HEK293 (cell line): ENCODE data around the gene NR1H3.
A peak's percentile ranks its signal among the peaks of the same experiment; 100 is the strongest.

Source experiments
- CTCF ChIA-PET: fragments of 350-600 bp; formaldehyde crosslinking; extraction: SDS; loops from one replicate; lab custom pipeline; 2021; ENCODE audit warnings: antibody characterized with exemption; lab: Yijun Ruan, JAX
- POLR2A ChIA-PET: fragments of 300-600 bp; formaldehyde crosslinking; extraction: SDS; loops from one replicate; lab custom pipeline; 2020; ENCODE audit warnings: antibody characterized with exemption, inconsistent platforms; lab: Yijun Ruan, JAX
- H3K27ac ChIP-seq: fragments of 200-500 bp; sonication (Bioruptor generic); 2 replicates; pipeline ENCODE4 v1.5.1; 2014; ENCODE audit warnings: low read depth, low read length, control low read depth, inconsistent platforms; ENCODE audit errors: extremely low read depth
- H3K36me3 ChIP-seq, 2 experiments: fragments of 200-500 bp in 1 of 2; sonication (Bioruptor generic) in 1 of 2; 1 replicate in 1 of 2; 2 replicates in 1 of 2; pipeline ENCODE4 v1.5.1; 2014 to 2017; ENCODE audit warnings: inconsistent platforms in 2 of 2, low read length in 2 of 2; ENCODE audit not compliant: control insufficient read depth in 2 of 2, insufficient read depth in 1 of 2
- H3K4me1 ChIP-seq: fragments of 200-500 bp; sonication (Bioruptor generic); 2 replicates; pipeline ENCODE4 v1.5.1; 2014; ENCODE audit warnings: mild to moderate bottlenecking, low read length, inconsistent platforms; ENCODE audit not compliant: control insufficient read depth, insufficient read depth
- H3K4me3 ChIP-seq: 2 replicates; pipeline ENCODE4 v1.5.1; 2011; ENCODE audit warnings: low read depth, mild to moderate bottlenecking, control low read depth, low read length, moderate library complexity
- H3K9me3 ChIP-seq: fragments of 200-500 bp; sonication (Bioruptor generic); 2 replicates; pipeline ENCODE4 v1.5.1; 2014; ENCODE audit warnings: low read depth, low read length, inconsistent platforms; ENCODE audit not compliant: control insufficient read depth, insufficient read depth
- KLF16 ChIP-seq: fragments of 450-650 bp; formaldehyde crosslinking; IDR thresholded peaks from 2 replicates; pipeline ENCODE4 v1.5.1; 2017; ENCODE audit warnings: missing biosample characterization, missing genetic modification characterization
- TCF7L2 ChIP-seq: IDR thresholded peaks from 2 replicates; pipeline ENCODE4 v1.6.1; 2011; ENCODE audit warnings: low read depth, mild to moderate bottlenecking, inconsistent platforms, low read length, moderate library complexity, borderline replicate concordance
- ZBTB17 ChIP-seq: fragments of 450-650 bp; formaldehyde crosslinking; IDR thresholded peaks from 2 replicates; pipeline ENCODE4 v1.5.1; 2016; ENCODE audit warnings: missing biosample characterization, missing genetic modification characterization
- ZBTB8A ChIP-seq: fragments of 450-650 bp; formaldehyde crosslinking; IDR thresholded peaks from 2 replicates; pipeline ENCODE4 v1.5.1; 2016; ENCODE audit warnings: missing biosample characterization, missing genetic modification characterization
- ZNF10 ChIP-seq: fragments of 450-650 bp; formaldehyde crosslinking; IDR thresholded peaks from 2 replicates; pipeline ENCODE4 v1.5.1; 2017; ENCODE audit warnings: missing biosample characterization, missing genetic modification characterization
- ZNF112 ChIP-seq: fragments of 450-650 bp; formaldehyde crosslinking; IDR thresholded peaks from 2 replicates; pipeline ENCODE4 v1.5.0; 2017; ENCODE audit warnings: missing biosample characterization, missing genetic modification characterization
- ZNF132 ChIP-seq: fragments of 450-650 bp; formaldehyde crosslinking; IDR thresholded peaks from 2 replicates; pipeline ENCODE4 v1.5.1; 2017; ENCODE audit warnings: missing biosample characterization, missing genetic modification characterization, borderline replicate concordance
- ZNF146 ChIP-seq: fragments of 450-650 bp; formaldehyde crosslinking; IDR thresholded peaks from 2 replicates; pipeline ENCODE4 v1.5.1; 2016; ENCODE audit warnings: missing biosample characterization, missing genetic modification characterization
- ZNF202 ChIP-seq: fragments of 450-650 bp; formaldehyde crosslinking; IDR thresholded peaks from 2 replicates; pipeline ENCODE4 v1.5.1; 2016; ENCODE audit warnings: missing biosample characterization, missing genetic modification characterization, borderline replicate concordance
- ZNF341 ChIP-seq: fragments of 450-650 bp; formaldehyde crosslinking; IDR thresholded peaks from 2 replicates; pipeline ENCODE4; 2016; ENCODE audit warnings: low read depth, missing biosample characterization, missing genetic modification characterization
- ZNF394 ChIP-seq: fragments of 450-650 bp; formaldehyde crosslinking; IDR thresholded peaks from 2 replicates; pipeline ENCODE4 v1.5.1; 2016; ENCODE audit warnings: missing biosample characterization, missing genetic modification characterization, mild to moderate bottlenecking, moderate library complexity, borderline replicate concordance
- ZNF548 ChIP-seq: fragments of 450-650 bp; formaldehyde crosslinking; IDR thresholded peaks from 2 replicates; pipeline ENCODE4 v1.5.1; 2016; ENCODE audit warnings: missing biosample characterization, missing genetic modification characterization
- ZNF624 ChIP-seq: fragments of 450-650 bp; formaldehyde crosslinking; IDR thresholded peaks from 2 replicates; pipeline ENCODE4 v1.5.1; 2017; ENCODE audit warnings: missing biosample characterization, missing genetic modification characterization
- ZNF654 ChIP-seq: fragments of 450-650 bp; formaldehyde crosslinking; IDR thresholded peaks from 2 replicates; pipeline ENCODE4 v1.5.1; 2016; ENCODE audit warnings: low read depth, missing biosample characterization, missing genetic modification characterization
- ZNF747 ChIP-seq: fragments of 450-650 bp; formaldehyde crosslinking; IDR thresholded peaks from 2 replicates; pipeline ENCODE4 v1.5.1; 2016; ENCODE audit warnings: missing biosample characterization, missing genetic modification characterization
- ZNF768 ChIP-seq: fragments of 450-650 bp; formaldehyde crosslinking; IDR thresholded peaks from 2 replicates; pipeline ENCODE4 v1.5.1; 2018; ENCODE audit warnings: missing biosample characterization, mild to moderate bottlenecking, missing genetic modification characterization
- ZSCAN16 ChIP-seq: fragments of 450-650 bp; formaldehyde crosslinking; IDR thresholded peaks from 2 replicates; pipeline ENCODE4 v1.5.1; 2016; ENCODE audit warnings: missing biosample characterization, missing genetic modification characterization
- TF ChIP-seq, protein P1 (sequence below): fragments of 450-650 bp; formaldehyde crosslinking; IDR thresholded peaks from 2 replicates; pipeline ENCODE4 v1.5.1; 2016; ENCODE audit warnings: missing biosample characterization, missing genetic modification characterization
- TF ChIP-seq, protein P2 (sequence below): fragments of 450-650 bp; formaldehyde crosslinking; IDR thresholded peaks from 2 replicates; pipeline ENCODE4 v1.5.1; 2016; ENCODE audit warnings: missing biosample characterization, missing genetic modification characterization, low read depth
- TF ChIP-seq, protein P3 (sequence below): fragments of 450-650 bp; formaldehyde crosslinking; IDR thresholded peaks from 2 replicates; pipeline ENCODE4 v1.5.1; 2016; ENCODE audit warnings: missing biosample characterization, missing genetic modification characterization, borderline replicate concordance
- TF ChIP-seq, protein P4 (sequence below): fragments of 450-650 bp; formaldehyde crosslinking; IDR thresholded peaks from 2 replicates; pipeline ENCODE4 v1.5.1; 2016; ENCODE audit warnings: missing biosample characterization, missing genetic modification characterization
- TF ChIP-seq, protein P5 (sequence below): fragments of 450-650 bp; formaldehyde crosslinking; IDR thresholded peaks from 2 replicates; pipeline ENCODE4 v1.5.1; 2016; ENCODE audit warnings: missing biosample characterization, missing genetic modification characterization

NR1H3 gene

DNA sequence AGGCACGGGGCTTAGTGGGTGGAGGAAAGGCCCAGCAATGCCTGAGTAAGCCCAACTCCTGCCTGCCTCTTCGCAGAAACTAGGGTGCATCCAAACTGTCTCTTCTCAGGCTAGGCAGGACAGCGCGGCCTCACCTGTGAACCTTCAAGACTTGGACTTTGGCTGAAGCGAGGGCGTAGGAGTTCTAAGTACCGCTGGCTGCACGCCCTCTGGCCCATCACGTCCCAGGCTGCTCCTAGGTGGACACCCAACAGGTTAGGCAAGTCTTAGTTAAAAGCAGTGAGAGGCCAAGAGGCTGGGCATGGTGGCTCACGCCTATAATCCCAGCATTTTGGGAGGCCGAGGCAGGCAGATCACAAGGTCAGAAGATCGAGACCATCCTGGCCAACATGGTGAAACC lies 44.9 kb upstream of the NR1H3 start:
- CTCF ChIA-PET = no interaction called here
- POLR2A ChIA-PET = interaction anchor here (1.1 to 4.1 kb wide), 2 partner anchors 20 to 36 kb away, joined by 5 to 58 read pairs; partner anchors contain the start of gene ACP2

DNA sequence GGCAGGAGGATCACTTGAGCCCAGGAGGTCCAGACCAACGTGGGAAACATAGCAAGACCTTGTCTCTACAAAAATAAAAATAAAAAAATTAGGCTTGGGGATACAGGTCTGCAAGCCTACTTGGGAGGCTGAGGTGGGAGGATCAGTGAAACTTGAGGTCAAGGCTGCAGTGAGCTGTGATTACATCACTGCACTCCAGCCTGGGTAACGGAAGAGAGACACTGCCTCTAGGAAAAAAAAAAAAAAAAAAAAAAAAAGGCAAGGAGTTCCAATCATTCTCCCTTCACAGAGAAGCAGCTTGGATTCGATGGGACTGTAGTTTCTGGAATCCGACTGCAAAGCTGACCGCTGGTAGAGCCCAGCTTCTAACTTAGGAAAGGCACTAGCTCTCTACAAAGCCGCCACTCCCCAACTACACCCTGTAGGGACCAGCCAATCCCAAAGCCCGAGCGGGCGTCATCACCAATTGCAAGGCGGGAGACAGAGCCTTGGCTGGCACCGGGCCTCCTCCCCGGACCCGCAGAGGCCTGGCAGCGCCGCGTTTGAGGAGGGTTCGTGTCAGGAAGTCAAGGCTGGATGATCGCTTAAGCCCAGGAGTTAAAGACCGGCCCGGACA lies 43.7 kb upstream of the NR1H3 start:
- ChIA-PET POLR2A (interaction anchor here (0.6 to 4.1 kb wide), 27 partner anchors 9 to 301 kb away, joined by 3 to 58 read pairs (median 6); partner anchors contain the start of genes ACP2, ARFGAP2, PACSIN3 and PSMC3), CTCF (interaction anchor here (0.5 to 2.3 kb wide), 5 partner anchors 10 to 45 kb away, joined by 3 to 10 read pairs (median 4); no protein-coding TSS in a partner anchor)
- Histone ChIP-seq H3K4me1 (peaks cover 3% of the 10 kb centered on the region; the same call in 1 of the 2 replicates), H3K27ac (peak overlapping the region; percentile 74), H3K4me3 (peak overlapping the region; percentile 46), H3K9me3 (no peaks in the 10 kb centered on the region), H3K36me3 (peaks cover 2 to 30% of the 10 kb centered on the region in 2 experiments; a peak in 2 of 3 replicates)
- TF ChIP-seq ZNF654 (tag by site-specific recombination) (no peak), ZNF624 (tag by site-specific recombination) (no peak), ZNF394 (tag by site-specific recombination) (no peak), ZBTB8A (tag by site-specific recombination) (peak; percentile 47; the same call in 1 of the 2 replicates), ZNF768 (tag by site-specific recombination) (no peak), ZNF341 (peak; percentile 99), ZNF548 (no peak), ZNF132 (no peak), ZNF202 (tag by site-specific recombination) (no peak), ZNF747 (tag by site-specific recombination) (no peak), ZBTB17 (tag by site-specific recombination) (peak; percentile 70)
- TF ChIP-seq, protein P1, sequence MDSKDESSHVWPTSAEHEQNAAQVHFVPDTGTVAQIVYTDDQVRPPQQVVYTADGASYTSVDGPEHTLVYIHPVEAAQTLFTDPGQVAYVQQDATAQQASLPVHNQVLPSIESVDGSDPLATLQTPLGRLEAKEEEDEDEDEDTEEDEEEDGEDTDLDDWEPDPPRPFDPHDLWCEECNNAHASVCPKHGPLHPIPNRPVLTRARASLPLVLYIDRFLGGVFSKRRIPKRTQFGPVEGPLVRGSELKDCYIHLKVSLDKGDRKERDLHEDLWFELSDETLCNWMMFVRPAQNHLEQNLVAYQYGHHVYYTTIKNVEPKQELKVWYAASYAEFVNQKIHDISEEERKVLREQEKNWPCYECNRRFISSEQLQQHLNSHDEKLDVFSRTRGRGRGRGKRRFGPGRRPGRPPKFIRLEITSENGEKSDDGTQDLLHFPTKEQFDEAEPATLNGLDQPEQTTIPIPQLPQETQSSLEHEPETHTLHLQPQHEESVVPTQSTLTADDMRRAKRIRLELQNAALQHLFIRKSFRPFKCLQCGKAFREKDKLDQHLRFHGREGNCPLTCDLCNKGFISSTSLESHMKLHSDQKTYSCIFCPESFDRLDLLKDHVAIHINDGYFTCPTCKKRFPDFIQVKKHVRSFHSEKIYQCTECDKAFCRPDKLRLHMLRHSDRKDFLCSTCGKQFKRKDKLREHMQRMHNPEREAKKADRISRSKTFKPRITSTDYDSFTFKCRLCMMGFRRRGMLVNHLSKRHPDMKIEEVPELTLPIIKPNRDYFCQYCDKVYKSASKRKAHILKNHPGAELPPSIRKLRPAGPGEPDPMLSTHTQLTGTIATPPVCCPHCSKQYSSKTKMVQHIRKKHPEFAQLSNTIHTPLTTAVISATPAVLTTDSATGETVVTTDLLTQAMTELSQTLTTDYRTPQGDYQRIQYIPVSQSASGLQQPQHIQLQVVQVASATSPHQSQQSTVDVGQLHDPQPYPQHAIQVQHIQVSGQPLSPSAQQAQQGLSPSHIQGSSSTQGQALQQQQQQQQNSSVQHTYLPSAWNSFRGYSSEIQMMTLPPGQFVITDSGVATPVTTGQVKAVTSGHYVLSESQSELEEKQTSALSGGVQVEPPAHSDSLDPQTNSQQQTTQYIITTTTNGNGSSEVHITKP (tag by site-specific recombination) = peak; percentile 28; the same call in 1 of the 2 replicates
- TF ChIP-seq, protein P2, sequence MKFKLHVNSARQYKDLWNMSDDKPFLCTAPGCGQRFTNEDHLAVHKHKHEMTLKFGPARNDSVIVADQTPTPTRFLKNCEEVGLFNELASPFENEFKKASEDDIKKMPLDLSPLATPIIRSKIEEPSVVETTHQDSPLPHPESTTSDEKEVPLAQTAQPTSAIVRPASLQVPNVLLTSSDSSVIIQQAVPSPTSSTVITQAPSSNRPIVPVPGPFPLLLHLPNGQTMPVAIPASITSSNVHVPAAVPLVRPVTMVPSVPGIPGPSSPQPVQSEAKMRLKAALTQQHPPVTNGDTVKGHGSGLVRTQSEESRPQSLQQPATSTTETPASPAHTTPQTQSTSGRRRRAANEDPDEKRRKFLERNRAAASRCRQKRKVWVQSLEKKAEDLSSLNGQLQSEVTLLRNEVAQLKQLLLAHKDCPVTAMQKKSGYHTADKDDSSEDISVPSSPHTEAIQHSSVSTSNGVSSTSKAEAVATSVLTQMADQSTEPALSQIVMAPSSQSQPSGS (tag by site-specific recombination) = 0 out of 2 replicates have a peak, but pooled peaks have one; percentile 3
- TF ChIP-seq, protein P3, sequence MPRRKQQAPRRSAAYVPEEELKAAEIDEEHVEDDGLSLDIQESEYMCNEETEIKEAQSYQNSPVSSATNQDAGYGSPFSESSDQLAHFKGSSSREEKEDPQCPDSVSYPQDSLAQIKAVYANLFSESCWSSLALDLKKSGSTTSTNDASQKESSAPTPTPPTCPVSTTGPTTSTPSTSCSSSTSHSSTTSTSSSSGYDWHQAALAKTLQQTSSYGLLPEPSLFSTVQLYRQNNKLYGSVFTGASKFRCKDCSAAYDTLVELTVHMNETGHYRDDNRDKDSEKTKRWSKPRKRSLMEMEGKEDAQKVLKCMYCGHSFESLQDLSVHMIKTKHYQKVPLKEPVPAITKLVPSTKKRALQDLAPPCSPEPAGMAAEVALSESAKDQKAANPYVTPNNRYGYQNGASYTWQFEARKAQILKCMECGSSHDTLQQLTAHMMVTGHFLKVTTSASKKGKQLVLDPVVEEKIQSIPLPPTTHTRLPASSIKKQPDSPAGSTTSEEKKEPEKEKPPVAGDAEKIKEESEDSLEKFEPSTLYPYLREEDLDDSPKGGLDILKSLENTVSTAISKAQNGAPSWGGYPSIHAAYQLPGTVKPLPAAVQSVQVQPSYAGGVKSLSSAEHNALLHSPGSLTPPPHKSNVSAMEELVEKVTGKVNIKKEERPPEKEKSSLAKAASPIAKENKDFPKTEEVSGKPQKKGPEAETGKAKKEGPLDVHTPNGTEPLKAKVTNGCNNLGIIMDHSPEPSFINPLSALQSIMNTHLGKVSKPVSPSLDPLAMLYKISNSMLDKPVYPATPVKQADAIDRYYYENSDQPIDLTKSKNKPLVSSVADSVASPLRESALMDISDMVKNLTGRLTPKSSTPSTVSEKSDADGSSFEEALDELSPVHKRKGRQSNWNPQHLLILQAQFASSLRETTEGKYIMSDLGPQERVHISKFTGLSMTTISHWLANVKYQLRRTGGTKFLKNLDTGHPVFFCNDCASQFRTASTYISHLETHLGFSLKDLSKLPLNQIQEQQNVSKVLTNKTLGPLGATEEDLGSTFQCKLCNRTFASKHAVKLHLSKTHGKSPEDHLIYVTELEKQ (tag by site-specific recombination) = no peak
- TF ChIP-seq, protein P4, sequence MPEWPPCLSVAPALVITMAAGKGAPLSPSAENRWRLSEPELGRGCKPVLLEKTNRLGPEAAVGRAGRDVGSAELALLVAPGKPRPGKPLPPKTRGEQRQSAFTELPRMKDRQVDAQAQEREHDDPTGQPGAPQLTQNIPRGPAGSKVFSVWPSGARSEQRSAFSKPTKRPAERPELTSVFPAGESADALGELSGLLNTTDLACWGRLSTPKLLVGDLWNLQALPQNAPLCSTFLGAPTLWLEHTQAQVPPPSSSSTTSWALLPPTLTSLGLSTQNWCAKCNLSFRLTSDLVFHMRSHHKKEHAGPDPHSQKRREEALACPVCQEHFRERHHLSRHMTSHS (tag by site-specific recombination) = no peak

More for the DNA sequence above, 44.9 kb upstream of the NR1H3 start:
- Histone ChIP-seq H3K4me1 (peaks cover 3% of the 10 kb centered on the region; the same call in 1 of the 2 replicates), H3K27ac (no peak overlapping the region), H3K36me3 (peaks cover 0 to 19% of the 10 kb centered on the region in 2 experiments; a peak in 1 of 3 replicates), H3K9me3 (no peaks in the 10 kb centered on the region), H3K4me3 (no peak overlapping the region)
- no peak for TF ChIP-seq ZNF112
- TF ChIP-seq ZNF10 = no peak
- TF ChIP-seq, protein P4 (tag by site-specific recombination) = no peak
- TF ChIP-seq, protein P5, sequence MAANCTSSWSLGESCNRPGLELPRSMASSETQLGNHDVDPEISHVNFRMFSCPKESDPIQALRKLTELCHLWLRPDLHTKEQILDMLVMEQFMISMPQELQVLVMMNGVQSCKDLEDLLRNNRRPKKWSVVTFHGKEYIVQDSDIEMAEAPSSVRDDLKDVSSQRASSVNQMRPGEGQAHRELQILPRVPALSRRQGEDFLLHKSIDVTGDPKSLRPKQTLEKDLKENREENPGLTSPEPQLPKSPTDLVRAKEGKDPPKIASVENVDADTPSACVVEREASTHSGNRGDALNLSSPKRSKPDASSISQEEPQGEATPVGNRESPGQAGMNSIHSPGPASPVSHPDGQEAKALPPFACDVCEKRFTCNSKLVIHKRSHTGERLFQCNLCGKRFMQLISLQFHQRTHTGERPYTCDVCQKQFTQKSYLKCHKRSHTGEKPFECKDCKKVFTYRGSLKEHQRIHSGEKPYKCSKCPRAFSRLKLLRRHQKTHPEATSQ = no peak
- TF ChIP-seq KLF16 (tag by site-specific recombination) = no peak
- TF ChIP-seq ZNF768 (tag by site-specific recombination) = no peak
- no peak for TF ChIP-seq ZSCAN16 (tag by site-specific recombination)
- no peak for TF ChIP-seq ZNF146 (tag by site-specific recombination)
- no peak for TF ChIP-seq TCF7L2
- TF ChIP-seq ZNF341 = no peak
